Stimulated activated CD4-positive, alpha-beta T cell treated with anti-CD3 and anti-CD28 coated beads, Interleukin-2, amount 100 ng/mL, for 48 hours (primary cell): ENCODE data around the gene CNTNAP3.
"Not testable (repeated sequence)": the region's sequence is repeated elsewhere in the genome, so short reads cannot be mapped to it uniquely, and the experiment has no call there.

Experiments
- DNase-seq, 2 donors: peaks; one replicate each; pipeline ENCODE4 v3.0.0-alpha.2; 2020

The CNTNAP3 gene

DNA sequence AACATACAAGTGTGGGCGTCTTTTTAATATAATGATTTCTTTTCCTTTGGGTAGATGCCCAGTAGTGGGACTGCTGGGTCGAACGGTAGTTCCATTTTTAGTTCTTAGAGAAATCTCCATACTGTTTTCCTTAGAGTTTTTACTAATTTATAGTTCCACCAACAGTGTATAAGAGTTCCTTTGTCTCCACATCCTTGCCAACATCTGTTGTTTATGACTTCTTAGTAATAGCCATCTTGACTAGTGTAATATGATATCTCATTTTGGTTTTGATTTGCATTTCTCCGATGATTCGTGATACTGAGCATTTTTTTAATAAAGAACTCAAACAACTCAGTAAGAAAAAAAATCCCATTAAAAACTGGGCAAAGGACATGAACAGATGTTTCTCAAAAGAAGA lies 225.0 kb downstream of the CNTNAP3 start:
- not testable (repeated sequence) for DNase-seq

DNA sequence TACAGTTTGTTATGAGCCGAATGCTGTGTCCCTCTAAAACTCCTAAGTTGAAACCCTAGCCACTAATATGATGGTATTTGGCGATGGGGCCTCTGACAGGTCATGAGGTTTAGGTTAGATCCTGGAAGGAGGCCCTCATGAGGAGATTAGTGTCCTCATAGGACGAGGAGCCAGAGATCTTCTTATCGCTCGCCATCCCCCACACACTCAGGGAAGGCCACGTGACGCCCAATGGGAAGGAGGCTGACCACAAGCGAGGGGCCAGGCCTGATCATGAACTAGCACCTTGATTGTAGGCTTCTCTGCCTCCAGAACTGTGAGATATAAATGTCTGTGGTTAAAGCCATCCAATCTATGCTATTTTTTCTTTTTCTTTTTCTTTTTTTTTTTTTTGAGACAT lies 233.5 kb downstream of the CNTNAP3 start:
- DNase-seq, result not testable (repeated sequence)

DNA sequence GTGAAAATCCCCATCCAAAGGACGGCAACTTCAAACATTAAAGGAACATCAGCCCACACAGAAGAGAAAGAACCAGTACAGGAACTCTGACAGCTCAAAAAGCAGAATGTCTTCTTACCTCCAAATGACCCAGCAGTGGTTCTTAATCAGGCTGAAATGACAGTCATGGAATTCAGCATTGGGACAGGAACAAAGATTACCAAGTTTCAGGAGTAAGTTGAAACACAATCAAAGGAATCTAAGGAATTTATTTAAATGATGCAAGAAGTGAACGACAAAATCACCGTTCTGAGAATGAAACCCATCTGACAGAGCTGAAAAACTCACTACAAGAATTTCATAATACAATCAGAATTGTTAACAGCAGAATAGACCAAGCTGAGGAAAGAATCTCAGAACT lies 241.1 kb downstream of the CNTNAP3 start:
- not testable (repeated sequence) for DNase-seq

DNA sequence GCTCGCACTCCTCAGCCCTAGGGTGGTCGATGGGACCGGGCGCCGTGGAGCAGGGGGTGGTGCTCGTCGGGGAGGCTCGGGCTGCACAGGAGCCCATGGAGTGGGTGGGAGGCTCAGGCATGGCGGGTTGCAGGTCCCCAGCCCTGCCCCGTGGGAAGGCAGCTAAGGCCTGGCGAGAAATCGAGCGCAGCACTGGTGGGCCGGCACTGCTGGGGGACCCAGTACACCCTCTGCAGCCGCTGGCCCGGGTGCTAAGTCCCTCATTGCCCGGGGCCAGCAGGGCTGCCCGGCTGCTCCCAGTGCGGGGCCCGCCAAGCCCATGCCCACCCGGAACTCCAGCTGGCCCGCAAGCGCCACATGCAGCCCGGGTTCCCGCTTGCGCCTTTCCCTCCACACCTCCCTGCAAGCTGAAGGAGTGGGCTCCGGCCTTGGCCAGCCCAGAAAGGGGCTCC lies 245.6 kb downstream of the CNTNAP3 start:
- not testable (repeated sequence) for DNase-seq

DNA sequence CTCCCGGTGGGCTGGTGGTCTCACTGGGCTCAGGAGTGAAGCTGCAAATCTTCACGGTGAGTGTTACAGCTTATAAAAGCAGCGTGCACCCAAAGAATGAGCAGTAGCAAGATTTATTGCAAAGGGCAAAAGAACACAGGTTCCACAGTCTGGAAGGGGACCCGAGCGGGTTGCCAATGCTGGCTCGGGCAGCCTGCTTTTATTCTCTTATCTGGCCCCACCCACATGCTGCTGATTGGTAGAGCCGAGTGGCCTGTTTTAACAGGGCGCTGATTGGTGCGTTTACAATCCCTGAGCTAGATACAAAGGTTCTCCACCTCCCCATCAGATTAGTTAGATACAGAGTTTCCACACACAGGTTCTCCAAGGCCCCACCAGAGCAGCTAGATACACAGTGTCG lies 246.2 kb downstream of the CNTNAP3 start:
- not testable (repeated sequence) for DNase-seq

DNA sequence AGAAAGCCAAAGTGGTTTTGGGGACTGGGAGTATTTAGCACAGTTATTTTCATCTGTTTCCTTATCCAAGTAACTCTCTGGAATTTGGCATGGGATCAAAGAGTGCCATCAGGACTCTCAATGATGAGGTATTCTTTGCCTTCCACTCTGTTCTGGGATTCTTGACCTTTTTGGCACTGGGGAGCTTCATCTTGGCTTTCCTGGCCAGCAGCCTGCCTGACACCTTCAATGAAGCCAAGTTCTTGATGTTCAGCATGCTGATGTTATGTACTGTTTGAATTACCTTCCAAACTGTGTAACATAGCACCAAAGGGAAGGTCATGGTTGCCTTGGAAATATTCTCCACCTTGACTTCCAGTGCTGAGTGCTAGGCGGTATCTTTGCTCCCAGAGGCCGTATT lies 248.8 kb downstream of the CNTNAP3 start:
- DNase-seq, result not testable (repeated sequence)

DNA sequence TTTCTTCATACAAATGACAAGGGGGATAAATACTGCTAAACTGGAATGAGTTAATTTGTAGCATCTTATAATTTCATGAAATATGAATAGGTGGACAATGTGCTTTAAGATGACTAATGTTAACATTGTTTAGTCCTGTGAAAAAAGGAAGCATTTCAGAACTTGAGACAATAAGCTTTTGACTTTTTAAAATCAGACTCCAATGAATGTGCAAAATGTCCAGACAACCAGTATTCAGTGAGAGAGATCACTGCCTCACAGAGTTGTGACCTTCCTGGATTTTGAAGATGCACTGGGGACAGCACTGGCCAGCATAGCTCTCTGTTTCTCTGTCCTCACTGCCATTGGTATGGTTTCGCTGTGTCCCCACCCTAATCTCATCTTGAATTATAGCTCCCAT lies 249.7 kb downstream of the CNTNAP3 start:
- not testable (repeated sequence) for DNase-seq

DNA sequence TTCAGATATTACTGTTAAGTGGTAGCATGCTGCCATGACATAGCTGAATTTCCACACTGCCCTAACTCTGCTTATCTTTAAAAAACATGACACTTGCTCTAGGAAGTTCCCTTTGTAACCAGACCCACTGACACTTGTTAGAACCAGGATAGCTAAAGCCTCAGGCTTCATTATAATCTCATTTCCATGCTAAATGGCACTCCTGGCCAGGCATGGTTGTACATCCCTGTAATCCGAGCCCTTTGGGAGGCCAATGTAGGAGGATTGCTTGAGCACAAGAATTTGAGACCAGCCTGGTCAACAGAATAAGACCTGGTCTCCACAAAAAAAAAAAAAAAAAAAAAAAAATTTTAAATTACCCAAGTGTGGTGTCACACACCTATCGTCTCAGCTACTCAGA lies 254.1 kb downstream of the CNTNAP3 start:
- not testable (repeated sequence) for DNase-seq

DNA sequence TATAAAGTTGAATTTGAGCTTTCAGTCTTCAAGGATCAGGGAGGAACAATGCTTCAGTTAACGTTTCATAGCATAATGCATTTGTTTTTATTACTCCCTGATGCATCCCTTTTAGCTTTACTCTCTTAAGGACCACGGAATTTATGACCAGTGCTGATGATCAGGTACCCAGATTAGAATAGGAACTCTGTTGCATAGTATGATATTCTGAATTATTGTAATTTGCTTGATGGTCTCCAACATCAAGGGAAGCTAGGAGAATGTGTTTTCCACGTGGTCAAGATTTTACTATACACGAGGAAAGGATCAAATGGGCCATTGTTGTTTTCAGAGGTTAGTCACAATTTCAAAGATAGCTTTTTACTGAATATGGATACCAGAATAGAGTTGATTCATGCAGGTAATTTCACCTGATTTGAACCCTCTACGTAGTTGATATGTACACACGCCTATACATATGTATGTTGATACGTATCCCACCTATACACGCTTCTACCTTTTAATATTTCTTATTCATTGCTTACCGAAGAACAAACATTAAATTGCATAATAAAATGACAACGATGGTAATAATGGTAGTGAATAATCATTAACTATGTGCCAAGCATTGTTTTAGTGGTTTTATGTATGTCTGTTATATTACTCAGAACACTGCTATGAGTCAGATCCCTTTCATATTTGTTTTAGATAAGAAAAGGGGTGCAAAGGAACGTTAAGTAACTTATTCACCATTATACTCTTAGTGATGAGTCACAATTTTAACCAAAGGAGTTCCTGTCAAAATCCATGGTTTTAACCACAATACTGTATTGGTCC lies 257.6 kb downstream of the CNTNAP3 start:
- DNase-seq, result not testable (repeated sequence)

DNA sequence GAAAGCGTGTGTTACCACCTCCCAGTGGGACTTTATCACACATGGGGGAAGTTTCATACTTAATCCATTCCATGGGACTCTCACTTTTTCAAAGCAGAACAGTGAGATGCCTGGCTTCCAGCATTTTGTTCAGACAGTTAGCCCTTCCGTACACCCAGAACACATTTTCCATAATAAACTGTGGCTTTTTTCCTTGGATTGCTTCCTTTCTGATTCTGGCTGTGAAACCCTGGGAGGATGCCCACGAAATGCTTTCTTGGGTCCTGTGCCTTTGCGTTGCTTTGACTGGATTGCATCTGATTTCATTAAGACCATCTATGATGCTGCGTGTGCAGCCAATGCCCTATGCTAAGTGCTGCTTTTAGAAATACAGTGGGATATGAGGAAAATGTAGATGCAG lies 259.1 kb downstream of the CNTNAP3 start:
- DNase-seq, result not testable (repeated sequence)

DNA sequence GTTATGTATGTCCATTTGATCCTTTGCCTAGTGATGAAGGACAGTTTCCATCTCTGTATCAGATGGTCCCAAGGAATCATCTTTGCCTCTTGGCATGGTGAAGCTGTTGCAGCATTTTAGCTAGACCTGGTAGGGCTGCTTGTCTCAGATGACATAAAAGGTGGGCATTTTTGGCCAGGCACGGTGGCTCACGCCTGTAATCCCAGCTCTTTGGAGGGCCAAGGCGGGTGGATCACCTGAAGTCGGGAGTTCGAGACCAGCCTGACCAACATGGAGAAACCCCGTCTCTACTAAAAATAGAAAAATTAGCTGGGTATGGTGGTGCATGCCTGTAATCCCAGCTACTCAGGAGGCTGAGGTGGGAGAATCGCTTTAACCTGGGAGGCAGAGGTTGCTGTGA lies 259.8 kb downstream of the CNTNAP3 start:
- DNase-seq, result not testable (repeated sequence)

DNA sequence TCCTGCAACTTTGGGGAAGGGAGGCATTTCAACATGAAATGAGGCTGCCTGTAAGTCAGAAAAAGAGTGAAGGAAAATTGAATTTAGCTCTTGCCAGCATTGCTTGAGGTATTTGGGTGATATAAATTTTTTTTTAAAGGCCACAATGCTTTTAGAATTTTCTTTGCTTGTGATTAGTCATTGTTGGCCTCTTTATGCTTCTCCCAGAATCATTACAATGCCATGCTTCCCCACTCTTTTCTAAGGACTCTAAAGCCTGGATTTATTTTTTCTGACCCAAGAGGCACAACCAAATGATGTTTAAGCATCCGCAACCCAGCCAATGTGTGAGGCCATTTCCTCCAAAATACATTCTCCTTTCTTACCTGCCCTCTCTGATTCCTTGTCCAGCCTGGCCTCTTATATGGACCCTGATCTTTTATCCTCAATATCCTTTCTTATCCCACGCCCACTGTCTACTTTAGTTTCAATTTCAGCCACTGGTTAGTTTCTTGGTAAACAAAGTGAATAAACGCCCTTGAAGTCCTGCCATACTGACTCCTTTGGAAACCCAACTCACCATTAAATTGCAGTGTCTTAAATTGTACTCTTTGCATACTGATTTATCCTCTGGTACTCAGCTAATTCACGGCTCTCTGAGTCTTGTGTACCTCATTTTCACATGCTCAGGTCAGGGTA lies 261.9 kb downstream of the CNTNAP3 start:
- not testable (repeated sequence) for DNase-seq
